Measurements from ENCODE around the gene MTCH1.

Gene MTCH1

GRCh38 chr6:36983538-36983937 is 2.5 kb downstream of the MTCH1 start:
- no peak for TF ChIP-seq CTCF (IDR thresholded peaks at IDR 0.05; ENCODE audit: low read depth, low read length)
- DNase-seq (ENCODE audit: extremely low read depth, low read depth), result no peak

GRCh38 chr6:36980876-36981619 is 4.9 kb downstream of the MTCH1 start:
- no peak for TF ChIP-seq CTCF (IDR thresholded peaks at IDR 0.05; ENCODE audit: low read depth, low read length)
- DNase-seq (ENCODE audit: extremely low read depth, low read depth), result no peak

- DNase-seq (ENCODE audit: extremely low read depth, low read depth), result no peak
- no peak for TF ChIP-seq CTCF (IDR thresholded peaks at IDR 0.05; ENCODE audit: low read depth, low read length)
These were observed 5.9 kb downstream of the MTCH1 start for GRCh38 chr6:36980129-36980528.

GRCh38 chr6:36979347-36979742 is 6.7 kb downstream of the MTCH1 start:
- TF ChIP-seq CTCF (IDR thresholded peaks at IDR 0.05; ENCODE audit: low read depth, low read length), result peak; percentile 95
- DNase-seq (ENCODE audit: extremely low read depth, low read depth), result peak; percentile 44

GRCh38 chr6:36978421-36979346 is 7.3 kb downstream of the MTCH1 start:
- no peak for TF ChIP-seq CTCF (IDR thresholded peaks at IDR 0.05; ENCODE audit: low read depth, low read length)
- no peak for DNase-seq (ENCODE audit: extremely low read depth, low read depth)

GRCh38 chr6:36977470-36977941 is 8.5 kb downstream of the MTCH1 start:
- DNase-seq (ENCODE audit: extremely low read depth, low read depth), result no peak
- peak; percentile 31 for TF ChIP-seq CTCF (IDR thresholded peaks at IDR 0.05; ENCODE audit: low read depth, low read length)

- no peak for DNase-seq (ENCODE audit: extremely low read depth, low read depth)
- no peak for TF ChIP-seq CTCF (IDR thresholded peaks at IDR 0.05; ENCODE audit: low read depth, low read length)
These were observed 9.1 kb downstream of the MTCH1 start for GRCh38 chr6:36976931-36977330.

Measured in AG09319 (cell line).